Ecto neural progenitor cell (in vitro differentiated cells): ENCODE measurements around the gene EIF2AK2.
"Not testable (repeated sequence)": the region's sequence is repeated elsewhere in the genome, so short reads cannot be mapped to it uniquely, and the experiment has no call there.

Source experiments
- DNase-seq: peaks from one replicate; pipeline ENCODE4 v3.0.0-alpha.2; 2018; ENCODE audit warnings: low spot score

The EIF2AK2 gene

DNA sequence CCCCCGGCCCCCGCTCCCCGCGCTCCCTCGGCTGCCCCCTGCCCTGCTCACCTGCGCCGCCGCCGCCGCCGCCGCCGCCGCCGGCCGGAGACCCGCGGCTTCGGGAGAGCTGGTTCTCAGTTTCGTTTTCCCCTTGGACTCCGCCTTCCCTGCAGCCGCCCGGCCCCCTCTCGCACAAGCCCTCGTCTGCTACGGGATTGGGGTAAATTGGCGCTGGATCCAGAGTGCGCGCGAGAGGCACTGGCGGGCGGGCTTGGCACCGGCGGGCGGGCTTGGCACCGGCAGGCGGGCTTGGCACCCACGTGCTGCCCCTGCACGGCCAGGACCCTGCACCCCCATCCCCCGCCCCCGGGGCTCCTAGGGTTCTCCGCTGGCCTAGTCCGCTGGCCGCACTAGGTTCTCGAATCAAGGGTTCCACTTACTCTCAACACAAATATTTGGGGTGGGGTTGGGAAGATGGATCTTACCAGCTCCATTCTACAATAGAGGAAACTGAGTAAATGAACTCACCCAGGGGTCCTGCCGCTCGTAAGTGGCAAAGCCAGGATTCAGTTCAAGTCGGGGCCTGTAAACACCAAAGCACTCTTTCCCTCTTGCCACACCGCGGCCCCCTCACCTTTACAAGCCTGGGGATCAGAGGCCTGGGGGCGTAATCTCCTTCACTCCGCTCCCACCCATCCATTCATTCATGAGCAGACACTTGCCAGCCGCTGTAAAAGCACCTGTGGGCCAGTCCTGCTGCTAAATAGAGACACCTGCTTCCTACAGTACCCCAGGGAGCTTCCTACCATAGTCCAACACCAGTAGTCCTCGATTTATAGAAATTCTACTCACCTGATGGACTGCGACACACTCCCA is at the start of gene EIF2AK2:
Gene EIF2AK2, minus strand, starts transcription at position 124 of the 858 bp plus-strand sequence. CDS start 9,174 bp downstream, outside the sequence.
- DNase-seq = peak; percentile 88

DNA sequence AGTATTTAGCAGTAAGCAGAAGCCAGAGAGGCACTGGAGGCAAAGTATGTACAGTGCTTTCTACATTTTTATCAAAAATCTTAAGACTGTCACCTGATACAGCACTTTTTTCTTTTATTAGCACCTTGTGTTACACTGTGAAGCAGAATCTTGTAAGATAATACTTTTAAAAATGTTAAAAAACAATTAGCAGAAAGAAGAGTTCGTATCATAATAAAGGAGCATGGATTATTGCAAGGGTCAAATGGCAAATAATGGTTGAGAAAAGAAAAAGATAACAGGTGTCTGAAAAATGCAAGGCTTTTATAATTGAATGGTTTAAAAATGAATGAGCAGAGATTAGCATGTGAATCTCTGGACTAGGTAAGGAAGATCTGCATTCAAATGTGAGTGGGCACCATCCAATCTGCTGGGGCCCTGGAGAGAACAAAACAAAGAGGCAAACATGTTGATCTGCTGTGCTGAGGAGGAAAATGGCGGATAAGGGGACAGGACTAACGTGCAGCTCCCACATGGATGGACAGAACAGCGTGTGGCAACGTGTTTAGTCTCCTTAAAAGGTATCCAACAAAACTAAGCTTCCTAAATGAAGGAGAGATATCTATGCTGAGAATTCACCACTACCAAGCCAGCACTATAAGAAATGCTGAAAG is 49.0 kb upstream of the EIF2AK2 start:
- no peak for DNase-seq

DNA sequence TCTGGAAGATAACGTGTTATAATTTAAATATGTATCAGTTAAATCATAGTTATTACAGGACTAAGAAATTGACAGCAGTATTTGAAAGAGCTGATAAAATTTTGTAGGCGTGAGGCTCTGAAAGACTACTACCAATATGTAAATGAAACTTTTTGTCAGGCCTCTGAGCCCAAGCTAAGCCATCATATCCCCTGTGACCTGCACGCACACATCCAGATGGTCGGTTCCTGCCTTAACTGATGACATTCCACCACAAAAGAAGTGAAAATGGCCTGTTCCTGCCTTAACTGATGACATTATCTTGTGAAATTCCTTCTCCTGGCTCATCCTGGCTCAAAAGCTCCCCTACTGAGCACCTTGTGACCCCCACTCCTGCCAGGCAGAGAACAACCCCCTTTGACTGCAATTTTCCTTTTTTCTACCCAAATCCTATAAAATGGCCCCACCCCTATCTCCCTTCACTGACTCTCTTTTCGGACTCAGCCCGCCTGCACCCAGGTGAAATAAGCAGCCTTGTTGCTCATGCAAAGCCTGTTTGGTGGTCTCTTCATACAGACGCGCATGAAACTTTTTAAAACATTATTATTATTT is 48.4 kb upstream of the EIF2AK2 start:
- DNase-seq = not testable (repeated sequence)

DNA sequence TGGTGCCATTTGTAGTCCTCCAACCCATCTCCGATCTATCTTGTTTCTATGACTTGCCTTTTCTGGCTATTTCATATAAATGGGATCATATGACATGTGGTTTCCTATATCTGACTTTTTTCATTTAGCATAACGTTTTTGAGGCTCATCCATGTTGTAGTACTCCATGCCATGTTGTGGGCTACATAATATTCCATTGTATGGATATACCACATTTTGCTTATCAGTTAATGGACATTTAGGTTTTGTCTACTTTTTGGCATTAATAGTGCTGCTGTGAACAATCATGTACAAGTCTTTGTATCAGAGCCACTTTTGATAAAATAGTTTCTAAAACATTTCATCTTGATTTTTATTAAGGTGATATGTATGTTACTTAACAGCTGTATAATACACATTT is 46.9 kb upstream of the EIF2AK2 start:
- DNase-seq = no peak

DNA sequence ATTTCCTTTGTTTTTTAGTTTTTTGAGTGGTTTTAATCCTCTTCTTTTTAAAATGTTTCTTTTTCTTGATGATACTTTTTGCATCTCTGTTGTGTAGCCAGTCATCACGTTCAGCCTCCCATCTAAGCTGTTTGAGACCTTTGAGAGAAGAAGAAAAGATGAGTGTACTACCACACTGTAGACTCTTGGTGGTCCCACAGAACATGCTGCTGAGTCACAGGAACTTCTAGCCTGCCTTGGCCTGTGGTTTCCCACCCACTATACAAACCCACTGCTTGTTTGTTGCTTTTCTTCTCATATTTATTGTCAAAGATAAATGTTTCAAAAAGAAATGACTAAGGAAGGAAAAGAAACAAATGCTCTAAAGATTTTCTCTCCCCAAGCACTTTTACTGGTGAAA is 45.0 kb upstream of the EIF2AK2 start:
- DNase-seq = no peak

DNA sequence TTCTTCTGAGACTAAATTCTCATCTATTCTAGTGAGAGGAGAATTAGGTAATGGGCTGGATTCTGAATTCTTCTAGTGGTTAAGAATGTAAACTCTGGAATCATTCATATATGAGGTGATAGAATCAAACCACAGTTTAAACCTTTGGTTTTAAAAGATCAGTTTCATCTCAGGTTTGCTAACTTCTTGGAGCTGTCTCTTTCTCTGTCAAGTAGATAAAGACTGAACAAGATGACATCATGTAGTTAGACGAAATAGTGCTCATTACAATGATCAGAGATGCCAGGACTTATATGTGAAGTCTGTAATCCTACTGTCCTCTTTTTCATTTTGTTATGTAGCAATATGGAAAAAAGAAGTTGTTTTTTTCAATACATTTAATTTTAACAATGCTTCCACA is 44.4 kb upstream of the EIF2AK2 start:
- no peak for DNase-seq

DNA sequence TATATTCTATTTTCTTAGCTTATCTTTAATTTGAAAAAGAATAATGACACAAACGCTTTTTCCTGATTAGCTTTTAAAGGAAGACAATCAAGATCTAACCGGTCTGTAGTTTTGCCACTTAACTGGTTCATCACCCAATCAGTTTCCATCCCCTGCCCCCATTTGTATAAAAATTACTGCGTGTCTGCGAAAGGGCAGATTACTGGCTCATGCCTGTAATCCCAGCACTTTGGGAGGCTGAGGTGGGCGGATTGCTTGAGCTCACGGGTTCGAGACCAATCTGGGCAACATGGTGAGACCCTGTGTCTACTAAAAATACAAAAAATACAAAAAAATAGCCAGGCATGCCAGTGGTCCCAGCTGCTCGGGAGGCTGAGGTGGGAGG is 41.9 kb upstream of the EIF2AK2 start:
- DNase-seq = no peak

DNA sequence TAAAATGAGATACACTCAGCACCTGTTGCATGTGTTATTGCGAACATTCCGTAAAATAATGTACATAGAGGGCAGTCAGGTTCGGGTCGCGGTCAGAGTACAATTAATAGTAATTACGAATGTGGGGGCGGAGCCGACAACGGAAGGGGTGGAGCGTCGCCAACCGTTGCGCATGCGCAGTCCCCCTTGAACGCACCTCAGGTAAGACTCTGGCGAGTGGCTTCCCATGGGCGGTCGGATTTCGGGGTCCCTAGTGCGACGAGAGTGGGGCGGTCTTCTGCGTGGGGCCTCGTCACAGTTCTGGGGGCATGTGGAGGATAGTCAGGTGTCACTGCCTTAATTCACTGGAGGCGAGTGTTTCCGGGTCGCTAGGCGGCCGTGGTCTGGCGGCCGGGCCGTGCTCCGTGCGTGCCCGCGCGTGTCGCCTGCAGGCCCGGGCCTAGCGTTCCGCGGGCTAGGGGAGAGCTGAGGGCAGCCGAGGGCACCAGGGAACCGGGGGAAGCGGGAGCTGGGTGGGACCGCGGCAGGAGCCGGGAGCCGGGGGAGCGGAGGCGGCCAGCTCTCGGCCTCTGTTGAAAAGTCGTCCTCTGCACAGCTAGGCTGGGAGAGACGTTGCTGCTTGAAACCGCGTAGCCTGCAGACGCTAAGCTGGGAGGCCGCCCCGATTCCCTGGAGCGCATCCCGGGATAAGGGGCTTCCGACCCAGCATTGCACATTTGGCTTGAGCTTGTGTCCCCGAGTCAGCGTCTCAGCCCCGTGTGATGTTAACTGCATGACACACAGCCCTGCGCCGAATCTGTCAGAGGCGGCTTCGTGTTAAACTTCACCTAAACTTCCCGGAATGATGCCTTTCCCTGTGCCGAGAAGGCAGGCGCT is 39.8 kb upstream of the EIF2AK2 start, which contains the start of gene CEBPZOS:
Gene CEBPZOS, plus strand, starts transcription at position 177 of the 876 bp plus-strand sequence. CDS start 3,209 bp downstream, outside the sequence.
- DNase-seq = peak; percentile 78

DNA sequence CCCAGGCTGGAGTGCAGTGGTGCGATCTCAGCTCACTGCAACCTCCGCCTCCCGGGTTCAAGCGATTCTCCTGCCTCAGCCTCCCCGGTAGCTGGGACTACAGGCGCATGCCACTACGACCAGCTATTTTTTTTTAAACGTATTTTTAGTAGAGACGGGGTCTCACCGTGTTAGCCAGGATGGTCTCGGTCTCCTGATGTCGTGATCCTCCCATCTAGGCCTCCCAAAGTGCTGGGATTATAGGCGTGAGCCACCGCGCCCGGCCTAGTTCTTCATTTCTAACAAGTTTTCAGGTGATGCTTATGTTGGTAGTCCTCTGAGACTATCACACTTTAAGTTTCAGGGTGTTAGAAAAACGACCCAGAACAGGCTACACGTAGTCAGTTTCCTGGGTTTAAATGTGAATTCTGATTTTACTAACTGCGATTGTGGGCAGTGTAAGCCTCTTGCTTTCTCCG is 39.1 kb upstream of the EIF2AK2 start:
- DNase-seq = not testable (repeated sequence)

DNA sequence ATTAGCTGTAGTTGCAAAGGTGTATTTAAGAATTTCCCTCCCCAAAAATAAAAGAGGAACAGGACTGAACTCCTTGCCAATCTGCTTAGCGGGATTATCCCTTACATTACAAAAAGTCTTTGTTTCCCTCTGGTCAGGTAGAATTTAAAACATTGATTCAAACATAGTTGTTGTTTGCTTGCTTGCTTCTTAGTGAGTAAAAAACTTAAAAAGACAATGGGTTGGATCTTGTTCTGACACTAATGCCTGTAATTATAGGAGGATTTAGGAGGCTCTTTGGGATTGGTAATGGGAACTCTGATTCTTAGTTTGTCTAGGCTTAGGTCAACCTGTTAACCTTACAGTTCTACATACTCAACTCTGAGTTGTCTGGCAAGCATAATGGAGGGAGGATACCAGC is 35.8 kb upstream of the EIF2AK2 start:
- DNase-seq = no peak

DNA sequence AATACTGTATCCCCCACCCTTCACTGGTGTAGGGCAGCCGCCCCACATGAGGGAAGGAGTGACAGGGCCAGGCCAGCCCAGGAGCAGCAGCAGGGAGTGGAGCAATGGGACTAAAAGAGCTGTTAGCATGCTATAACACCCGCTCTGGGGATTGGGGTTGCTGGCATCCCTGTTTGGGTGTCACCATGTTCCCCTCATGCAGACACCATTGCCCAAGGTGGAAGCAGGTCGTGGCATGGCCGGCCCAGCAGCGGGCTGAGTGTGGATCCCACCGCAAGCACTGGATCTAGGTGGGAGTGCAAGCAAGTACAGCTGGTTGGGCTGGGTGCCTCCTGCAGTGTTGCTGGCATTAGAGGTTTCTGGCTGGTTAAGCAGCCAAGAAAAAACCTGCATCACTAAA is 35.0 kb upstream of the EIF2AK2 start:
- DNase-seq = no peak

DNA sequence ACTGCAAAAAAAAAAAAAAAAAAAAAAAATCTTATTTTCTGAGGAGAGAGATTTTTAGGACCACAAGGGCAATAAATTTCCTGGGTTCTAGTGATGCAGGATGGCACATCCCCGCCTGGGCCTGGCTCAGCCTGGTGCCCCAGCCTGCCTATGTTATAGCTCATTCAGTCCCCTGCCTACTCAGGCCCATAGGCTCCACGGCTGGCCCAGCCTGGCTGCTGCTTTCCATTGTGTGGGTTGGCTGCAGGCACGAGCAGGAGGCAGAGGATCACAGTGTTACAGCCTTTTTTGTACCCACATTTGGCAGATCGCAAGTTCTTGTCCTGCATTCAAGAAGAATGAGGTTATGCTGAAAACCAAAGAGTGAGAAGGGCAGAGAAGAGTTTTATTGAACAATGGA is 34.5 kb upstream of the EIF2AK2 start:
- no peak for DNase-seq

DNA sequence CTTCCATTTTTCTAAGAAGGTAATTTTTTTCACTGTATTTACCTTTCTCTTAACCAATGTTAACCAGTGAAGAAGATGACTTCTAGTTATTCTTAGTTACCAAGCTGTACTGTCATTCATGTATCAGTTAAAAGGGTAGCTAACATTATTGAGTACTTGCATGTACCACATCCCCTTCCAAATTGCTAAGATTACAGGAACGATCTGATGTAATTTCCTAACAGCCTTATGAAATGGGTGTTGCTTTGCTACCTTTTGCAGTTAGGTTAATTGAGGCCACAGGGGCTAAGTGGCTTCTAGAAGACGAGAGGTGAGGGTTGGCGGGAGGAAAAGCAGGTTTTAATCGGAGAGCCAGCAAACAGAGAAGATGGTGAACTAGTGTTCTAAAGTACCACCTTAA is 33.5 kb upstream of the EIF2AK2 start:
- no peak for DNase-seq

DNA sequence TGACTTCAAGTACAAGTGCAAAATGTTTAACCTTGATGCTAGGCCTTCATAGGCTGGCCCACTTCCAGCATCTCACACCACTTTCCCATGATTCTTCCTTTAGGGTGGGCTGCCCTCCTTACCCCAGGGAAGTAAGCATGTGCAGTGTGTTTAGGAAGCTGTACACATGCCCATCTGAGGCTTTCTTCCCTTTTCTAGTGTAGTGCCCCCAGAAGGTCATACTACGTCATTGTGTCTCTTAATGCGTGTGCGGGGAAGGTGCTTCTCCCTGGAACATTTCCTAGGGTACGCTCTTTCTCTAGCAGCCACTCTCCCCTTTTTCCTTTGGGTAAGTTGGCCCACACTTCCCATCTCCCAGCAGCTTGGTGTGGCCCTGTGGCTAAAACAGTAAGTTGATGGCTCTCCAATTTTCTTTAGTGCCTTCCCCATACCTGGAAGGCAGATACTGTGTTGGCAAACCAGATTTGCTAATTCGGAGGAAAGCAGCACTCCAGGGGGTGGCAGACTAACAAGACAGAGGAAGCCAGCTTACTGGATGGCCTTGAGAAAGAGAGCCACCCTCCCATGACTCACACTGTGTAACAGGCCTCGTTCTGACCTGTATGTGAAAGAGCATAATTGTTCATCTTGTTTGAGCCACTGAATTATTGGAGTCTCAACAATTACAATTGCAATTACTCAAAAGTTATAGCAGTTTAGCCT is 32.8 kb upstream of the EIF2AK2 start:
- DNase-seq = no peak

DNA sequence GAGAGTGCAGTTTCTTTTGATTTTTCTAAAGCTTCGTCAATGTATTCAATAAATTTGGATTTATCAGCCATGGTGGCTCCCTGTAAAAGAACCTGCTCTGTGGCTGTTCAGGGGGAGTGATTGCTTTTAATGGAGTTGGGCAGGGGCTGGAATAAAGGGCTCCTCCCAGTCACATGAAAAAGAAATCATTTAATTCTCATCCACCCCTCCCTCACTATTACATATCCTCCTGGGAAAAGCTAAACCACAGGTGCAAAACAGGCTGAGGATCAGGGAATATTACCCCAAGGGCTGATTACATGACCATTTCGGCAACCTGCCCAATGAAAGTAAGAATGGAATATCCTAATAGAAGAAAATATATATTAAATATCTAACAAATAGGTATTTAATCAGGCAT is 31.8 kb upstream of the EIF2AK2 start, which contains the start of gene SULT6B1:
Gene SULT6B1, minus strand, starts transcription at position 101 of the 400 bp plus-strand sequence. Its CDS starts 30 bp downstream, at position 71.
- DNase-seq = no peak

DNA sequence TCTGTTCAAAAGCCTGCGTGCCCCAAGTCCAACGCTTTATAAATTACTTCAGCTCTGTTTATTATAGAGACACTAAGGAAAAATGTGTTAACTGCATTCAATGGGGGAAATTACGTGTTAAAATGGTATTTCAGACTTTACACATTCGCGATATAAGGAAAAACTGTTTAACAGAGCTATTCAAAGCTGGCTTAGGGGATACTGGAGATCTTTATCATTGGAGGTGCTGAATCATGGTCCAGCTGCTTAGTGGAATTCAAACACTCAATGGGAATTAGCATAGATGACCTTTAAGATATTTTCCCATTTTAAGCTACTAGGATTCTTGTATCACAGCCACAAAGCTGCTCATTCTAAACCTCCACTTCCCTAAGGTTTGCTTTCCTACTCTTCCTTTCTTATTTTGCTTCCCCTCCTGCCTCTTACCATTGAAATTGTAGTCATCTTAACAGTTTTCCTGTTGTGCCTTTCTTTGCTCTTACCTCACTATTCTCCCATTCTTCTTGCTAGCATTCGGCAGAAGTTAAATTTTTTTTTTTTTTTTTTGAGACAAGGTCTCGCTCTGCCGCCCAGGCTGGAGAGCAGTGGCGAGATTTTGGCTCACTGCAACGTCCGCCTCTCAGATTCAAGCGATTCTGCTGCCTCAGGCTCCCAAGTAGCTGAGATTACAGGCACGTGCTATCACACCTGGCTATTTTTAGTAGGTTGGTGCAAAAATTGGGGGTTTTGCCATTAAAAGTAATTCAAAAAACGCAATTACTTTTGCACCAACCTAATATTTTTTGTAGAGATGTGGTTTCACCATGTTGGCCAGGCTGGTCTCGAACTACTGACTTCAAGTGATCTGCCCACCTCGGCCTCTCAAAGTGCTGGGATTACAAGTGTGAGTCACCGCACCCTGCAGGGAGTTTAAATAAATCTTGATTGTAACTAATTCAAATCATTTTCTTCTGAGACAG is 25.2 kb upstream of the EIF2AK2 start:
- no peak for DNase-seq

DNA sequence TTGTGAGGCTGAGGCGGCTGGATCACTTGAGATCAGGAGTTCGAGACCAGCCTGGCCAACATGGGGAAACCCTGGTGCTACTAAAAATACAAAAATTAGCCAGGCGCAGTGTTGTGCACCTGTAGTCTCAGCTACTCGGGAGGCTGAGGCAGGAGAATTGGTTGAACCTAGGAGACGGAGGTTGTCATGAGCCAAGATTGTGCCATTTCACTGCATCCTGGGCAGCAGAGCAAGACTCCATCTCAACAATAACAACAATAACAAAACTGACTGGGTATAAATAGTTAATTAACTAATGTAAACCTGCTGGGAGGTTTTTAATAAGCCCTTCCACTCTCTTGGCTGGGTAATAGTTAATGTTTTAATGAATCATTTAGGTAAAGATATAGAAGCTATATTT is 23.9 kb upstream of the EIF2AK2 start:
- DNase-seq = no peak

DNA sequence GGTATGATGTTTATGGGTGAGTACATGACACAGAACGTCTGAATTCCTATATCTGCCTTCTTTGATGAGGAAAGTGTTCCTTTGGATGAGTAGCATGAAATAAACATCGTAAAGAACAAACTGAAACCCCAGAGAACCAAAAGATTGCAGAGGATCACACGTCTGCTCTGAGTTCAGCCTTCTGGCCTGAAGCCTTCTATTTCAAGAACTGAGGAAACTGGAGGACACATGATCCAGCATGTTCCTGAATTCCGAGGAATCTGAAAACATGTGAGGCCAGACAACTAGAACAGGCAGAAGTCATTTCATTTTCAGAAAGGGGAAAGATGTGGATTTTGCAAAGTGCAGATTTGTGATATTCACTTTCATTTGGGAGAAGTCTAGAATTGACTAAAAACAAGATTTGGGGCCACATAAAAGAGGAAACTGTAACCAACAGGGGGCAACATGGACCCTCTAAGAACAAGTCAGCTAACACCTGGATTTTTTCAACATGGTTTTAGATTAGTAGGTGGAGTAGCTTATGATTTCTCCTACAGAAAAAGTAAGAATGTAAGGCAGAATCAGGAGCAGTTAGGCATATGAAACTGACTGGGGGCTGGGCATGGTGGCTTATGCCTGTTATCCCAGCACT is 23.3 kb upstream of the EIF2AK2 start:
- no peak for DNase-seq

DNA sequence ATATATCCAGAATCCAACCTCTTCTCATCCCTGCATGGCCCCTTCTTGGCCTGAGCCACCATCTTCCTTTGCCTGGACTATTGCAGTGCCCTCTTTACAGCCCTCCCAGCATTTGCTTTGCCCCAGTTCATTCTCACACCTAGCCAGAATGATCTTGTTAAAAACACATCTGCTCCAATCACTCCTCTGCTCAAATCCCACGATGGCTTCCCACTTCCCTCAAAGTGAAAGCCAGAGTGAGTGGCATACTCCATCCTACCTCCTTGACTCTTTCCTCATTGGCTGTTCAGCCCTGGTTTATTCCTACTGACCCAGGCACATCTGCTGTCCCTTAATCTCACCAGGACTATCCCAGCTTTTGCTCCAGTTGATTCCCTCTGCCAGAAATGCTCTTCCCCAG is 17.0 kb upstream of the EIF2AK2 start:
- no peak for DNase-seq

DNA sequence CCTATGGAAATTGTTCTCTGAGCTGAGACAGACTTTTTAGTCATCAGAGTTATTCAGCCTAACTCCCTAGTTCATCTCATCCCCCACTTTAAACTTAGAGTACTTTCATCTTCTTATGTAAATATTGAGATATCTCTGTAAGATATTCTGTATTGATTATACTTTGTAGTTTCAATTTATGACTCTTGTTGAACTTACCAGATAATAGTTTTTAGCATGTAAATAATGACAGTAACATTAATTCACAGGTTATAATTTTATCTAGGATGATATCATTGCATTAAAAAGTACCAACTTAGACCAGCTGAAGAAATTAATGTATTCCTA is 14.8 kb upstream of the EIF2AK2 start:
- DNase-seq = no peak
